OCI-LY7 (cell line): ENCODE results near the gene CDK10. TPM values are rescaled to one million over a fixed set of nuclear protein-coding genes. Genes with fewer than 3 reads are reported as not detected.

Experiments
- BruUV-seq: library from RNA; stranded (reverse); fragments of 400-500 nt; replicated peaks from 2 replicates; lab custom pipeline; 2021; lab: Mats Ljungman, UMichigan
- CTCF ChIA-PET: fragments of 300-600 bp; sonication (Branson Sonifier 250); formaldehyde crosslinking; loops from one replicate; lab custom pipeline; 2022; ENCODE audit warnings: antibody characterized with exemption; ENCODE audit not compliant: unreplicated experiment; lab: Charles Lee
- POLR2A ChIA-PET: fragments of 300-600 bp; sonication (Branson Sonifier 250); formaldehyde crosslinking; loops from one replicate; lab custom pipeline; 2022; ENCODE audit warnings: antibody characterized with exemption; lab: Charles Lee
- DNase-seq: peaks from one replicate; pipeline ENCODE4 v3.0.0-alpha.2; 2015; ENCODE audit warnings: low spot score
- H2AFZ ChIP-seq: fragments of 200-600 bp; sonication (generic), shearing (Covaris generic); 2 replicates; pipeline ENCODE4 v1.6.1; 2014; ENCODE audit warnings: mild to moderate bottlenecking, antibody characterized with exemption, low read length, moderate library complexity
- H3K27ac ChIP-seq: fragments of 200-600 bp; sonication (generic); 2 replicates; pipeline ENCODE4 v1.5.1; 2014; ENCODE audit warnings: mixed run types, low read depth, mild to moderate bottlenecking, moderate library complexity, low read length, inconsistent platforms; ENCODE audit not compliant: poor library complexity, severe bottlenecking
- H3K36me3 ChIP-seq: fragments of 200-600 bp; sonication (generic); 2 replicates; pipeline ENCODE4 v1.6.1; 2014; ENCODE audit warnings: mild to moderate bottlenecking, antibody characterized with exemption, low read length, moderate library complexity, mixed read lengths; ENCODE audit not compliant: insufficient read depth
- H3K4me1 ChIP-seq: fragments of 200-600 bp; sonication (generic); 2 replicates; pipeline ENCODE4 v1.5.1; 2014; ENCODE audit warnings: mild to moderate bottlenecking, low read length; ENCODE audit not compliant: insufficient read depth, poor library complexity, severe bottlenecking
- H3K4me2 ChIP-seq: fragments of 200-600 bp; sonication (generic); 2 replicates; pipeline ENCODE4 v1.6.1; 2014; ENCODE audit warnings: mild to moderate bottlenecking, low read length
- H3K4me3 ChIP-seq: fragments of 200-600 bp; sonication (generic); 2 replicates; pipeline ENCODE4 v1.5.1; 2014; ENCODE audit warnings: mild to moderate bottlenecking, low read depth, low read length; ENCODE audit not compliant: poor library complexity, severe bottlenecking
- H3K79me2 ChIP-seq: fragments of 200-600 bp; sonication (generic); 2 replicates; pipeline ENCODE4 v1.6.1; 2016; ENCODE audit warnings: low read depth, mild to moderate bottlenecking, low read length, moderate library complexity, mixed read lengths; ENCODE audit not compliant: insufficient read depth
- H3K9me2 ChIP-seq: fragments of 200-600 bp; sonication (generic); 2 replicates; pipeline ENCODE4 v1.6.1; 2016; ENCODE audit warnings: mild to moderate bottlenecking, low read length, mixed read lengths; ENCODE audit not compliant: insufficient read depth
- H3K9me3 ChIP-seq: fragments of 200-600 bp; sonication (generic); 2 replicates; pipeline ENCODE4 v1.6.1; 2014; ENCODE audit warnings: mild to moderate bottlenecking, mixed run types, low read length, mixed read lengths
- H4K20me1 ChIP-seq: fragments of 200-600 bp; sonication (generic); 2 replicates; pipeline ENCODE4 v1.6.1; 2014; ENCODE audit warnings: mild to moderate bottlenecking, antibody characterized with exemption, low read length, moderate library complexity, mixed read lengths; ENCODE audit not compliant: insufficient read depth
- CTCF ChIP-seq: fragments of 200-600 bp; sonication (generic); conservative IDR thresholded peaks from 2 replicates; pipeline ENCODE4 v1.5.1; 2014; ENCODE audit warnings: mild to moderate bottlenecking, antibody characterized with exemption, low read length, moderate library complexity, mixed read lengths
- EZH2phosphoT487 ChIP-seq: fragments of 200-600 bp; sonication (generic); IDR thresholded peaks from 2 replicates; pipeline ENCODE4 v1.6.1; 2018; ENCODE audit warnings: low read depth, borderline replicate concordance, mild to moderate bottlenecking, mixed run types, antibody characterized with exemption, low read length, moderate library complexity, mixed read lengths
- intact Hi-C: fragments of 100-400 bp; cut with micrococcal nuclease; formaldehyde crosslinking; loops from one replicate; pipeline ENCODE4 v1.10.0; 2022; ENCODE audit not compliant: unreplicated experiment
- total RNA-seq, 2 experiments: library from RNA; depleted of rRNA in 1 of 2; stranded (reverse); fragments of >200 nt in 1 of 2; shearing (Covaris generic) in 1 of 2; gene quantifications; 2 replicates each; pipeline ENCODE4 v1.2.3, GENCODE V29; 2014 to 2022

The CDK10 gene
- total RNA-seq, 2 experiments from 2014 or later, result 98.6 to 130 TPM

- Histone ChIP-seq H3K9me3 (no peaks in the 10 kb centered on the region), H3K4me3 (no peak overlapping the region), H3K9me2 (no peaks in the 10 kb centered on the region), H3K4me2 (no peak overlapping the region), H3K4me1 (no peaks in the 10 kb centered on the region), H4K20me1 (no peaks in the 10 kb centered on the region), H3K79me2 (no peaks in the 10 kb centered on the region), H2AFZ (no peak overlapping the region), H3K36me3 (peaks cover 90% of the 10 kb centered on the region), H3K27ac (no peak overlapping the region)
- no TSS peak for BruUV-seq
- no peak for TF ChIP-seq EZH2phosphoT487
- DNase-seq, result no peak
- CTCF ChIA-PET, result no interaction called here
- POLR2A ChIA-PET, result no interaction called here
- intact Hi-C loops, result no loop called here
Observed at GRCh38 chr16:89733322-89733721, 46.8 kb downstream of the CDK10 start.

- no peak overlapping the region for H3K27ac ChIP-seq
- H3K36me3 ChIP-seq, result peaks cover 93% of the 10 kb centered on the region
- H3K4me1 ChIP-seq, result no peaks in the 10 kb centered on the region
- H3K79me2 ChIP-seq, result no peaks in the 10 kb centered on the region
- no peak overlapping the region for H3K4me3 ChIP-seq
- no peak for DNase-seq
- no peaks in the 10 kb centered on the region for H4K20me1 ChIP-seq
- CTCF ChIA-PET, result no interaction called here
- H3K9me2 ChIP-seq, result no peaks in the 10 kb centered on the region
- POLR2A ChIA-PET, result no interaction called here
- intact Hi-C loops, result no loop called here
- no peak overlapping the region for H2AFZ ChIP-seq
- H3K4me2 ChIP-seq, result no peak overlapping the region
- no TSS peak for BruUV-seq
- H3K9me3 ChIP-seq, result no peaks in the 10 kb centered on the region
- TF ChIP-seq CTCF, result no peak
- TF ChIP-seq EZH2phosphoT487, result no peak
Observed at GRCh38 chr16:89733792-89734191, 47.3 kb downstream of the CDK10 start.

GRCh38 chr16:89736554-89736953, 50.1 kb downstream of the CDK10 start:
- CTCF ChIA-PET, result interaction anchor here (0.6 kb wide), 1 partner anchor 116 kb away, joined by 3 read pairs; no protein-coding TSS in a partner anchor
- DNase-seq, result no peak
- intact Hi-C loops, result no loop called here
- H3K4me3 ChIP-seq, result no peak overlapping the region
- BruUV-seq, result no TSS peak
- H3K79me2 ChIP-seq, result no peaks in the 10 kb centered on the region
- H3K36me3 ChIP-seq, result peaks cover 98% of the 10 kb centered on the region
- no peaks in the 10 kb centered on the region for H3K9me2 ChIP-seq
- H2AFZ ChIP-seq, result no peak overlapping the region
- POLR2A ChIA-PET, result interaction anchor here (0.7 kb wide), 1 partner anchor 31 kb away, joined by 3 read pairs; no protein-coding TSS in a partner anchor
- no peaks in the 10 kb centered on the region for H4K20me1 ChIP-seq
- no peak overlapping the region for H3K4me2 ChIP-seq
- no peak overlapping the region for H3K27ac ChIP-seq
- H3K9me3 ChIP-seq, result no peaks in the 10 kb centered on the region
- H3K4me1 ChIP-seq, result no peaks in the 10 kb centered on the region
- TF ChIP-seq EZH2phosphoT487 (no peak), CTCF (no peak)
